WTC11 (cell line): Measurements from ENCODE around the gene CD80. TPM values are rescaled to one million over a fixed set of nuclear protein-coding genes. Genes with fewer than 3 reads are reported as not detected.
"Not testable (repeated sequence)": the region's sequence is repeated elsewhere in the genome, so short reads cannot be mapped to it uniquely, and the experiment has no call there.

Experiments
- ATAC-seq: fragments of 200-7000 bp; cut with Tn5 transposase; 2 replicates; pipeline ENCODE4 v1.10.0; 2021; ENCODE audit warnings: mild to moderate bottlenecking, moderate library complexity
- CTCF ChIA-PET: fragments of 300-600 bp; sonication (Branson Sonifier 250); formaldehyde crosslinking; loops from one replicate; lab custom pipeline; 2021; ENCODE audit warnings: antibody characterized with exemption; lab: Charles Lee
- POLR2A ChIA-PET: fragments of 350-600 bp; sonication (Branson Sonifier 250); formaldehyde crosslinking; loops from one replicate; lab custom pipeline; 2021; ENCODE audit warnings: antibody characterized with exemption; lab: Charles Lee
- DNase-seq: peaks from one replicate; pipeline ENCODE4 v3.0.0; 2021; ENCODE audit warnings: low spot score
- H3K27ac Mint-ChIP-seq: 2 replicates; pipeline ENCODE4 v1.8.0; 2021; ENCODE audit warnings: mixed read lengths
- H3K27me3 Mint-ChIP-seq: 2 replicates; pipeline ENCODE4 v1.8.0; 2021; ENCODE audit warnings: low read depth, mild to moderate bottlenecking, moderate library complexity, mixed read lengths
- H3K36me3 Mint-ChIP-seq: 2 replicates; pipeline ENCODE4 v1.8.0; 2021; ENCODE audit warnings: mixed read lengths
- H3K4me1 Mint-ChIP-seq: 2 replicates; pipeline ENCODE4 v1.8.0; 2022; ENCODE audit warnings: mixed read lengths
- H3K4me3 Mint-ChIP-seq: 2 replicates; pipeline ENCODE4 v1.8.0; 2021; ENCODE audit warnings: mild to moderate bottlenecking, moderate library complexity, mixed read lengths
- H3K9me3 Mint-ChIP-seq: 2 replicates; pipeline ENCODE4 v1.8.0; 2021; ENCODE audit warnings: mixed read lengths
- AR ChIP-seq: fragments of 250-450 bp; sonication (Bioruptor Pico); IDR thresholded peaks from 2 replicates; pipeline ENCODE4 v1.9.0; 2021; ENCODE audit warnings: mild to moderate bottlenecking
- CBFB ChIP-seq: sonication (generic); formaldehyde crosslinking; IDR thresholded peaks from 2 replicates; pipeline ENCODE4 v1.8.1; 2022; ENCODE audit warnings: mild to moderate bottlenecking, low read depth, missing genetic modification reagents
- GRHL2 ChIP-seq: fragments of 250-450 bp; sonication (Bioruptor Pico); IDR thresholded peaks from 2 replicates; pipeline ENCODE4 v1.8.0; 2022; ENCODE audit warnings: mild to moderate bottlenecking, moderate library complexity; ENCODE audit not compliant: insufficient replicate concordance, severe bottlenecking
- NFE2L1 ChIP-seq: sonication (generic); formaldehyde crosslinking; IDR thresholded peaks from 2 replicates; pipeline ENCODE4 v1.8.1; 2023; ENCODE audit warnings: missing genetic modification reagents
- NFYB ChIP-seq: sonication (generic); formaldehyde crosslinking; conservative IDR thresholded peaks from 2 replicates; pipeline ENCODE4 v1.8.0; 2022; ENCODE audit warnings: low read depth, missing genetic modification reagents
- NR1H2 ChIP-seq: sonication (generic); formaldehyde crosslinking; IDR thresholded peaks from 2 replicates; pipeline ENCODE4 v1.9.0; 2021; ENCODE audit warnings: mild to moderate bottlenecking, moderate library complexity, missing genetic modification reagents
- NR3C1 ChIP-seq: sonication (generic); formaldehyde crosslinking; conservative IDR thresholded peaks from 2 replicates; pipeline ENCODE4 v1.8.1; 2023; ENCODE audit warnings: low read depth, mild to moderate bottlenecking, missing genetic modification reagents
- PRRX2 ChIP-seq: fragments of 250-450 bp; sonication (Bioruptor Pico); IDR thresholded peaks from 2 replicates; pipeline ENCODE4 v1.8.0; 2021; ENCODE audit warnings: mild to moderate bottlenecking
- TEAD4 ChIP-seq: sonication (generic); formaldehyde crosslinking; IDR thresholded peaks from 2 replicates; pipeline ENCODE4 v1.8.0; 2022; ENCODE audit warnings: mild to moderate bottlenecking, missing genetic modification reagents
- ZNF121 ChIP-seq: sonication (generic); formaldehyde crosslinking; IDR thresholded peaks from 2 replicates; pipeline ENCODE4 v1.8.0; 2023; ENCODE audit warnings: missing genetic modification reagents
- ZNF671 ChIP-seq: fragments of 250-450 bp; sonication (Bioruptor Pico); IDR thresholded peaks from 2 replicates; pipeline ENCODE4 v1.8.0; 2021; ENCODE audit warnings: mild to moderate bottlenecking
- total RNA-seq: library from RNA; stranded (reverse); gene quantifications from 3 replicates; pipeline ENCODE4 v1.2.3, GENCODE V29; 2021
- TF ChIP-seq, protein P1 (sequence below): sonication (generic); formaldehyde crosslinking; conservative IDR thresholded peaks from 2 replicates; pipeline ENCODE4 v1.8.1; 2023; ENCODE audit warnings: mild to moderate bottlenecking, low read depth, missing genetic modification reagents, moderate library complexity
- TF ChIP-seq, protein P2 (sequence below): sonication (generic); formaldehyde crosslinking; IDR thresholded peaks from 2 replicates; pipeline ENCODE4 v1.8.1; 2023; ENCODE audit warnings: mild to moderate bottlenecking, moderate library complexity, missing genetic modification reagents
- TF ChIP-seq, protein P3 (sequence below): sonication (generic); formaldehyde crosslinking; IDR thresholded peaks from 2 replicates; pipeline ENCODE4 v1.8.0; 2022; ENCODE audit warnings: mild to moderate bottlenecking, missing genetic modification reagents
- TF ChIP-seq, protein P4 (sequence below): sonication (generic); formaldehyde crosslinking; IDR thresholded peaks from 2 replicates; pipeline ENCODE4 v1.8.0; 2023; ENCODE audit warnings: missing genetic modification reagents, mild to moderate bottlenecking, borderline replicate concordance

The CD80 gene
- total RNA-seq, 1 experiment from 2014 or later = 0.24 TPM

DNA sequence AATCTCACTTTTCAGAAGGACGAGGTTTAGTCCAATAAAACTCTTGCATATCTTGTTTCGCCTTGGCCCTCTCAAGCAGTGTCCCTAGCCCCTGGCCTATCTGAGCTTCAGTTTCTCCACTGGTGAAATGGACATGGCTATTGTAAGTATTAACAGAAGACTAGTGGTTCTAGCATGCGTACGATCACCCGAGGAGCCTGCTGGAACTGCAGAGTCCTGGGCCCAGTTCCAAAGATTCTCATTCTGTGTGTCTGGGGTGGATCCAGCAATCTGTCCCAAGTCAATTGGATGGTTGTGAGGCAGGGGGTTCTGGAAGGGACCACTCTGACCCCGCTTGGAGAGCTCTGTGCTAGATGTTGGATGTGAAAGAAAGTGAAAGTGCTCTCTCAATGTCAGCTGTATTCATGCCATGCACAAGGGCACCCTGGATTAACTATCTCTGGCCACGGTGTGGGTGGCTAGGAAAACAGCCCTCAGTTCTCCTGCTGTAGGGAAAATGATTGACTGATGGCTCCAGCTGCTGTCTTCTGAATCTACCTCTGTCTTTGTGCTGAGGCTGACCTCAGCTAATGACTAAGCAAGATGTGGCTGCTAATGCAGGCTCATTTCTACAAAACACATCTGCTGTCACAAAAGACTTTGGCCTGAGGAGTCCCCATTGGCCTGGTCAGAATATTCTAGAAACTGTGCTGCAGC is 36.4 kb upstream of the CD80 start:
- no peak overlapping the region for H3K27ac Mint-ChIP-seq
- no peak for ATAC-seq
- CTCF ChIA-PET = no interaction called here
- H3K27me3 Mint-ChIP-seq = no peaks in the 10 kb centered on the region; the same call in 1 of the 2 replicates
- H3K4me1 Mint-ChIP-seq = no peaks in the 10 kb centered on the region
- TF ChIP-seq AR (CRISPR knock-in tag) (no peak), CBFB (CRISPR knock-in tag) (no peak), NR1H2 (CRISPR knock-in tag) (no peak), NFYB (no peak), NR3C1 (CRISPR knock-in tag) (no peak), TEAD4 (CRISPR knock-in tag) (no peak), PRRX2 (no peak), ZNF121 (no peak), NFE2L1 (CRISPR knock-in tag) (no peak), ZNF671 (no peak), GRHL2 (CRISPR knock-in tag) (no peak)
- TF ChIP-seq, protein P1, sequence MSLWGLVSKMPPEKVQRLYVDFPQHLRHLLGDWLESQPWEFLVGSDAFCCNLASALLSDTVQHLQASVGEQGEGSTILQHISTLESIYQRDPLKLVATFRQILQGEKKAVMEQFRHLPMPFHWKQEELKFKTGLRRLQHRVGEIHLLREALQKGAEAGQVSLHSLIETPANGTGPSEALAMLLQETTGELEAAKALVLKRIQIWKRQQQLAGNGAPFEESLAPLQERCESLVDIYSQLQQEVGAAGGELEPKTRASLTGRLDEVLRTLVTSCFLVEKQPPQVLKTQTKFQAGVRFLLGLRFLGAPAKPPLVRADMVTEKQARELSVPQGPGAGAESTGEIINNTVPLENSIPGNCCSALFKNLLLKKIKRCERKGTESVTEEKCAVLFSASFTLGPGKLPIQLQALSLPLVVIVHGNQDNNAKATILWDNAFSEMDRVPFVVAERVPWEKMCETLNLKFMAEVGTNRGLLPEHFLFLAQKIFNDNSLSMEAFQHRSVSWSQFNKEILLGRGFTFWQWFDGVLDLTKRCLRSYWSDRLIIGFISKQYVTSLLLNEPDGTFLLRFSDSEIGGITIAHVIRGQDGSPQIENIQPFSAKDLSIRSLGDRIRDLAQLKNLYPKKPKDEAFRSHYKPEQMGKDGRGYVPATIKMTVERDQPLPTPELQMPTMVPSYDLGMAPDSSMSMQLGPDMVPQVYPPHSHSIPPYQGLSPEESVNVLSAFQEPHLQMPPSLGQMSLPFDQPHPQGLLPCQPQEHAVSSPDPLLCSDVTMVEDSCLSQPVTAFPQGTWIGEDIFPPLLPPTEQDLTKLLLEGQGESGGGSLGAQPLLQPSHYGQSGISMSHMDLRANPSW (CRISPR knock-in tag) = no peak
- TF ChIP-seq, protein P2, sequence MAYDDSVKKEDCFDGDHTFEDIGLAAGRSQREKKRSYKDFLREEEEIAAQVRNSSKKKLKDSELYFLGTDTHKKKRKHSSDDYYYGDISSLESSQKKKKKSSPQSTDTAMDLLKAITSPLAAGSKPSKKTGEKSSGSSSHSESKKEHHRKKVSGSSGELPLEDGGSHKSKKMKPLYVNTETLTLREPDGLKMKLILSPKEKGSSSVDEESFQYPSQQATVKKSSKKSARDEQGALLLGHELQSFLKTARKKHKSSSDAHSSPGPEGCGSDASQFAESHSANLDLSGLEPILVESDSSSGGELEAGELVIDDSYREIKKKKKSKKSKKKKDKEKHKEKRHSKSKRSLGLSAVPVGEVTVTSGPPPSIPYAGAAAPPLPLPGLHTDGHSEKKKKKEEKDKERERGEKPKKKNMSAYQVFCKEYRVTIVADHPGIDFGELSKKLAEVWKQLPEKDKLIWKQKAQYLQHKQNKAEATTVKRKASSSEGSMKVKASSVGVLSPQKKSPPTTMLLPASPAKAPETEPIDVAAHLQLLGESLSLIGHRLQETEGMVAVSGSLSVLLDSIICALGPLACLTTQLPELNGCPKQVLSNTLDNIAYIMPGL = no peak
- TF ChIP-seq, protein P3, sequence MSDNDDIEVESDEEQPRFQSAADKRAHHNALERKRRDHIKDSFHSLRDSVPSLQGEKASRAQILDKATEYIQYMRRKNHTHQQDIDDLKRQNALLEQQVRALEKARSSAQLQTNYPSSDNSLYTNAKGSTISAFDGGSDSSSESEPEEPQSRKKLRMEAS (CRISPR knock-in tag) = no peak
- TF ChIP-seq, protein P4, sequence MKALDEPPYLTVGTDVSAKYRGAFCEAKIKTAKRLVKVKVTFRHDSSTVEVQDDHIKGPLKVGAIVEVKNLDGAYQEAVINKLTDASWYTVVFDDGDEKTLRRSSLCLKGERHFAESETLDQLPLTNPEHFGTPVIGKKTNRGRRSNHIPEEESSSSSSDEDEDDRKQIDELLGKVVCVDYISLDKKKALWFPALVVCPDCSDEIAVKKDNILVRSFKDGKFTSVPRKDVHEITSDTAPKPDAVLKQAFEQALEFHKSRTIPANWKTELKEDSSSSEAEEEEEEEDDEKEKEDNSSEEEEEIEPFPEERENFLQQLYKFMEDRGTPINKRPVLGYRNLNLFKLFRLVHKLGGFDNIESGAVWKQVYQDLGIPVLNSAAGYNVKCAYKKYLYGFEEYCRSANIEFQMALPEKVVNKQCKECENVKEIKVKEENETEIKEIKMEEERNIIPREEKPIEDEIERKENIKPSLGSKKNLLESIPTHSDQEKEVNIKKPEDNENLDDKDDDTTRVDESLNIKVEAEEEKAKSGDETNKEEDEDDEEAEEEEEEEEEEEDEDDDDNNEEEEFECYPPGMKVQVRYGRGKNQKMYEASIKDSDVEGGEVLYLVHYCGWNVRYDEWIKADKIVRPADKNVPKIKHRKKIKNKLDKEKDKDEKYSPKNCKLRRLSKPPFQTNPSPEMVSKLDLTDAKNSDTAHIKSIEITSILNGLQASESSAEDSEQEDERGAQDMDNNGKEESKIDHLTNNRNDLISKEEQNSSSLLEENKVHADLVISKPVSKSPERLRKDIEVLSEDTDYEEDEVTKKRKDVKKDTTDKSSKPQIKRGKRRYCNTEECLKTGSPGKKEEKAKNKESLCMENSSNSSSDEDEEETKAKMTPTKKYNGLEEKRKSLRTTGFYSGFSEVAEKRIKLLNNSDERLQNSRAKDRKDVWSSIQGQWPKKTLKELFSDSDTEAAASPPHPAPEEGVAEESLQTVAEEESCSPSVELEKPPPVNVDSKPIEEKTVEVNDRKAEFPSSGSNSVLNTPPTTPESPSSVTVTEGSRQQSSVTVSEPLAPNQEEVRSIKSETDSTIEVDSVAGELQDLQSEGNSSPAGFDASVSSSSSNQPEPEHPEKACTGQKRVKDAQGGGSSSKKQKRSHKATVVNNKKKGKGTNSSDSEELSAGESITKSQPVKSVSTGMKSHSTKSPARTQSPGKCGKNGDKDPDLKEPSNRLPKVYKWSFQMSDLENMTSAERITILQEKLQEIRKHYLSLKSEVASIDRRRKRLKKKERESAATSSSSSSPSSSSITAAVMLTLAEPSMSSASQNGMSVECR (CRISPR knock-in tag) = no peak
- POLR2A ChIA-PET = no interaction called here
- no peaks in the 10 kb centered on the region for H3K9me3 Mint-ChIP-seq
- DNase-seq = no peak
- H3K4me3 Mint-ChIP-seq = no peak overlapping the region
- no peaks in the 10 kb centered on the region for H3K36me3 Mint-ChIP-seq

GRCh38 chr3:119594929-119595328 is 35.5 kb upstream of the CD80 start:
- DNase-seq, H3K27me3 Mint-ChIP-seq, H3K27ac Mint-ChIP-seq, H3K4me1 Mint-ChIP-seq, POLR2A ChIA-PET, H3K9me3 Mint-ChIP-seq, H3K36me3 Mint-ChIP-seq, H3K4me3 Mint-ChIP-seq, ATAC-seq, CTCF ChIA-PET: not testable (repeated sequence)
